Measurements from ENCODE around the gene PIP4K2C.
"Not testable (repeated sequence)": the region's sequence is repeated elsewhere in the genome, so short reads cannot be mapped to it uniquely, and the experiment has no call there.

PIP4K2C gene

GRCh38 chr12:57560516-57560915, 30.5 kb upstream of the PIP4K2C start:
- DNase-seq, result no peak

GRCh38 chr12:57561117-57561516, 29.9 kb upstream of the PIP4K2C start:
- not testable (repeated sequence) for DNase-seq

GRCh38 chr12:57563358-57563757, 27.6 kb upstream of the PIP4K2C start:
- DNase-seq, result no peak

DNA sequence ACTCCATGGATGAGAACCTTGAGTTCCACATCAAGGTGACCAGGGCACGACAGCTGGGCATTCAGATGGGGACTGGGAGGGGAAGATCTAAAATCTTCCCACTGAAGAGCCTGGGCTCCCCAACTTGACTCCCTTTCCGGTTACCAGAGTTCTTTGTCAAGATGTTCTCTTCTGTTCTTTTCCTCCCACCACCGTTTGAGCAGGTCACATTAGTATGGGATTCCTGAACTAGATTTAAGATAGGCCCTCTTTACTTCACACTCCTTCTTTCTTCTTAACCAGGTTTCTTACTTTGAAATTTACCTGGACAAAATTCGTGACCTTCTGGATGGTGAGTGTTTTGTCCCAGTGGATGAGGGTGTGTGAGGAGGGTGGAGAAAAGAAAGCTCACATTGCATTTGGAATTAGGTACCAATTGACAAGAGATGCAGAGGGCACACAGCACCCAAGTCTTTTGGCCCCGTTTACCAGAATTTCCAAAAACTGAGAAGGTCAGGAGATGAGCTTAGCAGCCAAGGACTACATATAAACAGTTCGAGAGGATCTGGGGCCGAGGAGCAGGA, 26.7 kb upstream of the PIP4K2C start:
- DNase-seq, result no peak

DNA sequence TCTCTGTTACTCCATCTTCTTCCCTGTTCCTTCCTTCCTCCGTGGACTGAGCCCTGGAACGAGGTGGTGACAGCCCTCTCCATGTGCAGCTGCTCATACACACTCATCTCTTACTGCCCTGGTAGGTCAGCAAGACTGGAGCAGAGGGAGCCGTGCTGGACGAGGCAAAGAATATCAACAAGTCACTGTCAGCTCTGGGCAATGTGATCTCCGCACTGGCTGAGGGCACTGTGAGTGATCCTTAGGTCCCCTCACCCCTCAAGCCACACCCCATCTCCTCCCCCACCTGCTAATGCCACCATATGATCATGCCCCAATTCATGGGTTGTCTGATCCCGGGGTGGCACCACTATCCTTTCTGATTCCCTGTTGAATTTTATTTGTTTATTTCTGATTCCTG, 22.2 kb upstream of the PIP4K2C start:
- DNase-seq, result no peak

- no peak for DNase-seq
These were observed 21.1 kb upstream of the PIP4K2C start for GRCh38 chr12:57569858-57570257.

DNA sequence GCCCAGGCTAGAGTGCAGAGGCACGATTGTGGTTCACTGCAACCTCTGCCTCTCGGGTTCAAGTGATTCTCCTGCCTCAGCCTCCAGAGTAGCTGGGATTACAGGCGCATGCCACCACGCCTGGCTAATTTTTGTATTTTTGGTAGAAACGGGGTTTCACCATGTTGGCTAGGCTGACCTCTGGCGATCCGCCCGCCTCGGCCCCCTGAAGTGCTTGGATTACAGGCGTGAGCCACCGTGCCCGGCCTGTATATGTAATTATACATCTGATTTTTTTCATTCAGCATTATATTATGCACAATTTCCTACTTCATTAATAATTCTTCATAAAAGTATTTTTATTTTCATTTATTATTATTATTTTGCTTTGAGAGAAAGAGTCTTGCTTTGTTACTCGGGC, 20.6 kb upstream of the PIP4K2C start:
- not testable (repeated sequence) for DNase-seq

- DNase-seq, result no peak
These were observed 18.8 kb upstream of the PIP4K2C start for GRCh38 chr12:57571926-57572762.

DNA sequence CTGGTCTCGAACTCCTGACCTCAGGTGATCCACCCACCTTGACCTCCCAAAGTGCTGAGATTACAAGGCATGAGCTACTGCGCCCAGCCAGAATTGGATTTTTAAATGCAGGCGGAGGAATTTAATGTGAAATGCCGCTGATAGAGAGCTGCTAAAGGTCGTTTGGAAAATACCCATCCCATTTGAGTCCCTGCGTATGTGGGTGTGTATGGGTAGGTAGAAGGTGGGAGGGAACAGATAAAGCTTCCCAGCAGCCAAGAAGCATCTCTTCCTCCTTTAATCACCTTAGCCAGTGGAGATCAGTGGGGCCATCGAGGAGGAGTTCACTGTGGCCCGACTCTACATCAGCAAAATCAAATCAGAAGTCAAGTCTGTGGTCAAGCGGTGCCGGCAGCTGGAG, 16.2 kb upstream of the PIP4K2C start:
- no peak for DNase-seq

DNA sequence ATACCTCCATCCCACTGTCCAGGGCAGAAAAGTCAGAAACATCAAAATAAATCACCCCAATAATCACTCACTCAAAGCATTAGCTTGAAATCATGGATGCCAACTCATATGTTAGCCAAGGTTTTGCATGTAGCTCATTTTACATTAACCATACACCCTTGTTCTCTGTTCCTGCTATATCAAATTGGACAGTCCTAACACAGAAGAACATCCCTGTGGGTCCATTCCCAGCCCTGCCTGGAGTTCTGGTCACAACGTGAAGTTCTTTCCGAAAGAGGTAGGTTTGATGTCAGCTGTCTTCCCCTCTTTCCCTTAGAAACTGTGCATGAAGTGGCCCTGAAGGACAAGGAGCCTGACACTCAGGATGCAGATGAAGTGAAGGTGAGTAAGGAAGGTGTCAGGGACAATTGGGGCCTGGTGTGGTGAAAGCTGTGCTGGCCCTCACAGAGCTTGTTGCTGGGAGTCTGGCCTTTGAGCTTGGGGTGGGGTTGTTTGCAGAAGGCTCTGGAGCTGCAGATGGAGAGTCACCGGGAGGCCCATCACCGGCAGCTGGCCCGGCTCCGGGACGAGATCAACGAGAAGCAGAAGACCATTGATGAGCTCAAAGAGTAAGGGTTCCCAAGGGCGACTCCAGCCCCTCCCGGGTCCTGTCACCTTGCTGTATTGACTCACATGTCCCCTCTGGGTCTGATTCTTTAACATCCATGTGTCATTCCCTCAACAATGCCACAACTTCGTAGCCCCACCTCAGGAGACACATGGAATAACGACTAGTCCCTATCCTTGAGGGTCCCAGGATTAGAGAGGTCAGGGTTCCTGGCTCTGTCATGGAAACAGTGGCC, 15.0 kb upstream of the PIP4K2C start:
- DNase-seq, result no peak

DNA sequence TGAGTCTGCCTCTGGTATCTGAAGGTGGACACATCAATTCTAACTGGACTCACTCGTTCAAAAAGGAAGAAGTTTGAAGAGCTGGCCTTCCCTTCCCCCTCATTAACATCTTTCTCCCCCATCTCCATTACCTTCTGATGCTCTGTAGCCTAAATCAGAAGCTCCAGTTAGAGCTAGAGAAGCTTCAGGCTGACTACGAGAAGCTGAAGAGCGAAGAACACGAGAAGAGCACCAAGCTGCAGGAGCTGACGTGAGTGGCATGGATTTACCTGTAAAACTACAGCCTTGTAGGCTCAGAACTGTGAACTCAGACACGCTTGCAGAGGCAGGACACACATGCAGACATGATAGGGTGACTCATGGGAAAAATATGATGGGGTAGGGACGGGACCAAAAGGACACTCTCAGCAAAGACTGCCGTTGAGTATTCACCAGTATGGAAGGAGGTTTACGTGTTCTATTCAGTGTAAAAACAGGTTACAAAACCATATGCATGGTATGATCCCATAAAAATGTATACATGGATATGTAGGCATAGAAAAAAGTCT, 14.3 kb upstream of the PIP4K2C start:
- DNase-seq, result no peak

DNA sequence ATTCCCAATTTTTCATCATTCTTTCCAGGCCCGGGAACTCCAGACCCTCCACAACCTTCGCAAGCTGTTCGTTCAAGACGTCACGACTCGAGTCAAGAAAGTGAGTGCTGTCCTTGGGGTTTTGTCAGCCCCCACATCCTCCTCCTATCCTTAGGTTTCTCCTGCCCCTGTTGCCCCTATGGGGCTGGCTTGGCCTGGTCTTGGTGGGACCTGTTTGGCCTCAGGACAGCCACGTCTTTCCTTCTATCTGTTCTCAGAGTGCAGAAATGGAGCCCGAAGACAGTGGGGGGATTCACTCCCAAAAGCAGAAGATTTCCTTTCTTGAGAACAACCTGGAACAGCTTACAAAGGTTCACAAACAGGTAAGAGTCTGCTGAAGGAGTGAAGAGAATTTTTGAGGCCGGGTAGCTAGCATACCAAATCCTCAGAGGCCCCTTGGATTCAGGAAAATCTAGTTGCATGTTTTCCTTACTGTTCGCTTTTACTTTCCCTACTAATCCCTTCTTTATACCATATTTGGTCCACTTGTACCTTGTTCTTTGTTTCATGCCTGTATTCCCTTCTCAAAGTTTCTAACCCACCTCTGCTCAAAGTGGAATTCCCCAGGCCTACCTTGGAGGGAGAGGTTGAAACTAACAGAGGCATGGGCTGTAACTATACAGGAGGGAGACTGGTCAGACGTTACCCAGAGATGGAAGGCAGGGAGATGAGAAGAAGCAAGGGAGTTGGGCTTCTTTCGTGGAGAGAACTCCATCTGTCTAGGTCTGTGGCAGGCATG, 12.8 kb upstream of the PIP4K2C start:
- DNase-seq, result no peak

DNA sequence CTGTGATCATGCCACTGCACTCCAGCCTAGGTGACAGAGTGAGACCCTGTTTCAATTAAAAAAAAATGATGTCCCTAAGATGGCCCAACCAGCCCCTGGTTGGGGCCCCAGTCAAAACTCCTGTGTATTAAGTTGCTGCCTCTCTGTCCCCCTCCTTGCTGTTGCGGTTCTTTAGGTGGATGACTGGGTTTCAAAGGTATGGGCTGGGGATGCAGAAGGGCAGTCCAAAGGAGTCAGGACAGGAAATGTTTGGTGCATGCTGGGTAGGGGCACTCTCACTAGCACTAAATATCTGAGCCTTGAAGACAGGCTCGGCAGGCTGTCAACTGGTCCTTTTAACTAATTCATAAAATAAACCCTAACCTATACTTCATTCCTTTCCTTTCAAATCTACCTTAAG, 12.0 kb upstream of the PIP4K2C start:
- DNase-seq, result no peak

DNA sequence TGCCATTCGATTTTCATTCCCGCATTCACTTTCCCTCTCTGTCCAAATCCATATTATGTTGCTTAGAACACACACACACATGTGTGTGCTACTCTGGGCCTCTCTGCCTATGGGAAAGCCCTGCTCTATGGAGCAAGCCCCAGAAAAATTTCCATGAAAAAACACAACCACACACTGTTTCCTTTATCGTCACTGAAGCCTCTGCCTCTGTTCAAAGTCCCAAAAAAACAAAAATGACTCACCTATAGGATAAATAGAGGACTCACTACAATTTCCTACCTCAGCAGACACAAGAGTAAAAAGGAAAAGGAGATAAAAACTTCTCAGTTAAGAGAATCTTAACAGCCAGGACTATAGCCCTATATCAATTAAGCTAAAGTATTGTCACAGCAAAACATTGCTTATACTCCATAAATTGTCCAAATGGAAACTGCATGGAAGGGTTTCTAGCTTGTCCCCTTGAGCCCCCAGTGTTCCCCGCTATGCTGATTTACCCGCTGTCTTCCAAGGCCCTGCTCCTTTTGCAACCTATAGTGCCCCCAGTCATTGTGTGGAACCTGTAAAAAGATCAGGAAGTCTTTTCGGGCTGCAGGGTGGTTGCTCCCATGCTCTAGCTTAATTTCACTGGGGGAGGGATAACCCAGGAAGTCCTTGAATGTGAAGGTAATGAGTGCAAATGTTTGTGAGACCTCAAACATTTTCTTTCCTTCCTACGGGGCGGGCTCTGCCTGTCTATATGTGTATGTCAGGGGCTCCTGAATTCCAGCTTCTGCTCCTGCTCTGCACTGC, 11.1 kb upstream of the PIP4K2C start:
- DNase-seq, result no peak

- DNase-seq, result no peak
These were observed 10.6 kb upstream of the PIP4K2C start for GRCh38 chr12:57580466-57580795.

DNA sequence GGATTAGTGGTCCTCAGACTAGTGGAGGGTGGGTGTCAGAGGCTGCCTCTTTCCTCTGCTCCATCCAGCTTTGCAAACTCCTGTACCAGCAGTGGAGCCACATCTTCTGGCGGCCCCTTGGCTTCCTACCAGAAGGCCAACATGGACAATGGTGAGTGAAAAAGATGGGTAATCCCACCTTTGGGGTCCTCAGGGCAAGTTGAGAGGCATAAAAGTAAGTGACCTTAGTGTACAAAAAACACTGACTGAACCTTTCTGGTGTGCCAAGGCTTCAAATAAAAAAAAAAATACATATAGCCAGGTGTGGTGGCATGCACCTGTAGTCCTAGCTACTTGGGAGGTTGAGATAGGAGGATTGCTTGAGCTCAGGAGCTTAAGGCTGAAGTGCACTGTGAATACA, 9.2 kb upstream of the PIP4K2C start:
- no peak for DNase-seq

GRCh38 chr12:57582440-57582839, 8.6 kb upstream of the PIP4K2C start:
- no peak for DNase-seq

DNA sequence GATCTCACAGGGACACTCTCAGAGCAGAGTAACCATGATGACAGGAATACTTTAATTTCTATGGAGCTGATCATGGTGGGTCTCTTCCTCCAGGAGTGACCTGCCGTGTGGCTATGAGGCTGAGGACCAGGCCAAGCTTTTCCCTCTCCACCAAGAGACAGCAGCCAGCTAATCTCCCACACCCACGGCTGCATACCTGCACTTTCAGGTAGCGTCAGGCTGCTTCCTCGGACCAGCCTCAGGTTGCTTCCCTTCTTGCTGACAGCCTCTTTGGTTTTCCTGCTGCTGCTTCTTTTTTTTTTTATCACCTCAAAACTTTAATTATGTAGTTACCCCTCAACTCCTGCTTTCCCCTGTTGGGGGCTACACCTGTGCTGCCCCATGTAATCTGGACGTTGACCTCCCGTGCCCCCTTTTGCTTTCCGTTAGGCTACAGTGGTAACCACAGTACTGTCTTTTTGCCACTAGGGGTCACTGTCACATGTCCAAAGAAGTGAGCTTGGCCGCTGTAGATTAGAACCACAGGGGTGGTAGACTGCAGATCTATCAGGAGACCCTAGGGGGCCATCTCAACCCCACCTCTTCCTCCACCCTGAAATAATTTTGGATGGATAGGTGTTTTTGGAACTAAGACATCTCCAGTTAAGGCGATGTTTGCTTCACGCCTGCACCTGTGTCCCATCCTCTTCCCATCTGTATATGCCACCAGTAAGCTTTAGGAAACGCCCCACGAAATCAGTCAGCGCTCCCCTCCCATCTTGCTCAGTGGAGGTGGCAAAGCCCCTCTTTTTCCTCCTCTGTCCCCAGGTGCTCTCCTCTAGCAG, 7.8 kb upstream of the PIP4K2C start:
- DNase-seq, result peak; percentile 70

GRCh38 chr12:57584050-57584449, 6.9 kb upstream of the PIP4K2C start:
- DNase-seq, result no peak

GRCh38 chr12:57584690-57585089, 6.3 kb upstream of the PIP4K2C start:
- no peak for DNase-seq

GRCh38 chr12:57585156-57585555, 5.8 kb upstream of the PIP4K2C start:
- no peak for DNase-seq
